ENCODE measurements around the gene SYCN.

GRCh38 chr19:39174558-39175544, 29.2 kb downstream of the SYCN start:
- TF ChIP-seq, protein P1, sequence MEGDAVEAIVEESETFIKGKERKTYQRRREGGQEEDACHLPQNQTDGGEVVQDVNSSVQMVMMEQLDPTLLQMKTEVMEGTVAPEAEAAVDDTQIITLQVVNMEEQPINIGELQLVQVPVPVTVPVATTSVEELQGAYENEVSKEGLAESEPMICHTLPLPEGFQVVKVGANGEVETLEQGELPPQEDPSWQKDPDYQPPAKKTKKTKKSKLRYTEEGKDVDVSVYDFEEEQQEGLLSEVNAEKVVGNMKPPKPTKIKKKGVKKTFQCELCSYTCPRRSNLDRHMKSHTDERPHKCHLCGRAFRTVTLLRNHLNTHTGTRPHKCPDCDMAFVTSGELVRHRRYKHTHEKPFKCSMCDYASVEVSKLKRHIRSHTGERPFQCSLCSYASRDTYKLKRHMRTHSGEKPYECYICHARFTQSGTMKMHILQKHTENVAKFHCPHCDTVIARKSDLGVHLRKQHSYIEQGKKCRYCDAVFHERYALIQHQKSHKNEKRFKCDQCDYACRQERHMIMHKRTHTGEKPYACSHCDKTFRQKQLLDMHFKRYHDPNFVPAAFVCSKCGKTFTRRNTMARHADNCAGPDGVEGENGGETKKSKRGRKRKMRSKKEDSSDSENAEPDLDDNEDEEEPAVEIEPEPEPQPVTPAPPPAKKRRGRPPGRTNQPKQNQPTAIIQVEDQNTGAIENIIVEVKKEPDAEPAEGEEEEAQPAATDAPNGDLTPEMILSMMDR (IDR thresholded peaks at IDR 0.05): no peak
- no peak for TF ChIP-seq POLR2A (IDR thresholded peaks at IDR 0.05)

All from testis (tissue), 2 donors.